HG02759 (cell line): Measurements from ENCODE around the gene PRAMEF5.
"Not testable (repeated sequence)": the region's sequence is repeated elsewhere in the genome, so short reads cannot be mapped to it uniquely, and the experiment has no call there.

Experiments used
- ATAC-seq: cut with Tn5 transposase; IDR thresholded peaks from one replicate; pipeline ENCODE4 v1.9.1; 2021; ENCODE audit warnings: mild to moderate bottlenecking, moderate library complexity; ENCODE audit not compliant: unreplicated experiment

Gene PRAMEF5

GRCh38 chr1:13265124-13265523, 11.1 kb downstream of the PRAMEF5 start:
- ATAC-seq, result not testable (repeated sequence)

DNA sequence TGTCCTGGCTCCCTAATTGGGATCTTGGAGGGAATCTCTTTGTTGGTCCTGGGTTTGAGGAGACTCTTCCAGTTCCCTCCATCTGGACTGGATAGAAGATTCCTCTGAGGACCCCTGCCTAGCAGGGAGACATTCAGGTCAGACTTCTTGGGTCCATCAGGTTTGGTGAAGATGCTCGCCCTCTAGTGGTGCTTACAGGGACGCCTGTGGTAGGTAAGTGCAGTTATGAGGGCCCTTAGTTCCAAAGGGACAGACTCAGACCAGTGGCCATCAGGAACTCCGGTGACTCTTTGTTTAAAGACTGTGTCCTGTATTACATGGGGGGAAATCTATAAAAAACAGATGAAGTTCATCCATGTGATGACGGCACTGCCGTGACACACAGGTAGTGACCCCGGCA, 23.0 kb downstream of the PRAMEF5 start:
- ATAC-seq, result not testable (repeated sequence)

GRCh38 chr1:13279617-13280016, 25.6 kb downstream of the PRAMEF5 start:
- ATAC-seq, result not testable (repeated sequence)

DNA sequence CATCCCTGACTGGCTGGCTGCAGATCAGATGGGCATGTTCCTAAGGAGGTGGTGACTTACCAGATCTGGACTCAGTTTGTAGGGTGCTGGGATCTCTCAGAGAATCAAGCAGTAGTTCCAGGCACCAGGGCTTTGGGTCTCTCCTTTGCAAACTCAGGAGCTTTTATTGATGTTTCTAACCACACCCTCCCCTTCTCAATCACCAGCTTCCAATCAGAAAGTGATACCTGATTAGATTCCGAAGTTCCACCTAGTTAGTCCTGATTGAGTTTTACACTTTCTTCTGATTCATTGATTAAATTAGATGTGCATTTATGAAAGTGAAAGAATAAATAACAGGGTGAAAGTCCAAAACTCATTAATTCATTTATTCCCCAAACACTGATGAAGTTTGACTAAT, 31.0 kb downstream of the PRAMEF5 start, which contains the start of gene PRAMEF8:
Gene PRAMEF8 (minus strand): TSS at position 101 of the 400 bp plus-strand sequence. CDS start 1,046 bp downstream, outside the sequence.
- not testable (repeated sequence) for ATAC-seq

- not testable (repeated sequence) for ATAC-seq
Observed at GRCh38 chr1:13289030-13289429, 35.0 kb downstream of the PRAMEF5 start.

DNA sequence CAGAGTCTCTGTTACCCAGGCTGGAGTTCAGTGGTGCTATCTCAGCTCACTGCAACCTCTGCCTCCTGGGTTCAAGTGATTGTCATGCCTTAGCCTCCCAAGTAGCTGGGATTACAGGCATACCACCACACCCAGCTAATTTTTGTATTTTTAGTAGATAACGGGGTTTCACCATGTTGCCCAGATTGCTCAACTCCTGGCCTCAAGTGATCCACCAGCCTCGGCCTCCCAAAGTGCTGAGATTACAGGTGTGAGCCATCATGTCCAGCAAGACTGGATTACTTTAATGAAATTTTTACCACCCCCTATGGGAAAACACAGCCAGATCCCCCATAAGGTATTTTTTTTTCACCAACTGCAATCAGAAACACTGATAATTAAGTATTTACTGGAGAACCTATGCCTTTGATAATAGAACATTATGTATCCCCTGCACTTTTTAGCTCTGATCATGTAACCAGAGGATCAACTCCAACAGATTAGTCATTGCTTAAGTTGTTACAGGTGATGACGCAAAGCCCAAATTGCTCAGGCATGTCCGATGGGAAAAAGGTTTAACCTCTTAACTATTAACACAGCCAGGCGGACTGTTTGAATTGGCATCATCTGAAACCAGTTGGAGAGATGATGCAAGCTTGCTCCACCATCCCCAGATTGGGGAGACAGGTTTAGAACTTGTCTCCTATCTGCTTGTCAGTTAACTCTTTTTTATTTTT, 43.4 kb downstream of the PRAMEF5 start:
- ATAC-seq, result not testable (repeated sequence)

- not testable (repeated sequence) for ATAC-seq
Observed at GRCh38 chr1:13298699-13299098, 44.7 kb downstream of the PRAMEF5 start.

DNA sequence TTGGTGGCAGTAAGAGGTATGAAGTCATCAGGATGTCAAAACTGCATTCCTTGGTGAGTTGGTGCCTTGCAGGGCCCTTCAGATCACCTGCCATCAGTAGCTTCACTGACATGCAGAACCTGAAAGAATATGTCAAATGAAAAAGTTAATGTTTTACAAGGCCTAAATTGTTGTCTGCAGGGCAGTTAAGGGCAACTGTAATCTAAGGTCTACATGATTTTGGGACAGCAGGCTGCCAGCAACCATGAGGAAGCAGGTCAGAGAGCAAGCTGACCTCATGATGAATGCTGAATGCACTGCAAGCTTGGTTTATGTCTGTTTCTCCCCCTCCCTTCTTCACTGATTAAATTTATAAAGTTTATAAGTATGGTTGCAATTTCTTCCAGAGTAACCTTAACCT, 48.2 kb downstream of the PRAMEF5 start:
- ATAC-seq, result not testable (repeated sequence)

- ATAC-seq, result not testable (repeated sequence)
Observed at GRCh38 chr1:13303239-13303638, 49.2 kb downstream of the PRAMEF5 start, which contains the start of gene PRAMEF33. PRAMEF33 (plus strand) TSS chr1:13303539; CDS start chr1:13305955, 2,416 bp downstream.
